GM23248 (cell line): ENCODE results near the gene TLR8.

ENCODE experiments used
- EZH2 ChIP-seq: fragments of 200-600 bp; sonication (generic); IDR thresholded peaks from 2 replicates; pipeline ENCODE4 v1.6.1; 2018; ENCODE audit warnings: antibody characterized with exemption, mild to moderate bottlenecking; ENCODE audit not compliant: insufficient read depth, poor library complexity, severe bottlenecking
- EZH2phosphoT487 ChIP-seq: fragments of 200-600 bp; sonication (generic); IDR thresholded peaks from 2 replicates; pipeline ENCODE4 v1.6.1; 2018; ENCODE audit warnings: antibody characterized with exemption, moderate library complexity, mild to moderate bottlenecking, low read depth; ENCODE audit not compliant: insufficient read depth

DNA sequence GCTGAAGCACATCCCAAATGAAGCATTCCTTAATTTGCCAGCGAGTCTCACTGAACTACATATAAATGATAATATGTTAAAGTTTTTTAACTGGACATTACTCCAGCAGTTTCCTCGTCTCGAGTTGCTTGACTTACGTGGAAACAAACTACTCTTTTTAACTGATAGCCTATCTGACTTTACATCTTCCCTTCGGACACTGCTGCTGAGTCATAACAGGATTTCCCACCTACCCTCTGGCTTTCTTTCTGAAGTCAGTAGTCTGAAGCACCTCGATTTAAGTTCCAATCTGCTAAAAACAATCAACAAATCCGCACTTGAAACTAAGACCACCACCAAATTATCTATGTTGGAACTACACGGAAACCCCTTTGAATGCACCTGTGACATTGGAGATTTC is 14.6 kb downstream of the TLR8 start:
- TF ChIP-seq EZH2 (no peak), EZH2phosphoT487 (no peak)
